GM12892 (cell line): ENCODE results near the gene MTRFR.

Experiments used
- POLR2A ChIP-seq: IDR thresholded peaks from 2 replicates; pipeline ENCODE4 v1.6.1; 2011; ENCODE audit warnings: low read depth, low read length, control low read depth
- POLR2AphosphoS5 ChIP-seq: IDR thresholded peaks from 2 replicates; pipeline ENCODE4 v1.6.1; 2011; ENCODE audit warnings: low read depth, low read length, control low read depth

GRCh38 chr12:123288751-123289346 is 55.6 kb downstream of the MTRFR start:
- TF ChIP-seq POLR2AphosphoS5: no peak
- TF ChIP-seq POLR2A: no peak
